NT2/D1 (cell line): ENCODE measurements around the gene STRN.
"Not testable (repeated sequence)": the region's sequence is repeated elsewhere in the genome, so short reads cannot be mapped to it uniquely, and the experiment has no call there.

Experiments
- SUZ12 ChIP-seq: IDR thresholded peaks from 2 replicates; pipeline ENCODE4 v1.6.1; 2011; ENCODE audit not compliant: insufficient read length, insufficient read depth; ENCODE audit errors: extremely low read depth
- YY1 ChIP-seq: IDR thresholded peaks from 2 replicates; pipeline ENCODE4 v1.6.1; 2011; ENCODE audit not compliant: insufficient read length, insufficient read depth
- ZNF274 ChIP-seq: IDR thresholded peaks from 2 replicates; pipeline ENCODE4 v1.6.1; 2011; ENCODE audit warnings: mild to moderate bottlenecking, low read depth, low read length

DNA sequence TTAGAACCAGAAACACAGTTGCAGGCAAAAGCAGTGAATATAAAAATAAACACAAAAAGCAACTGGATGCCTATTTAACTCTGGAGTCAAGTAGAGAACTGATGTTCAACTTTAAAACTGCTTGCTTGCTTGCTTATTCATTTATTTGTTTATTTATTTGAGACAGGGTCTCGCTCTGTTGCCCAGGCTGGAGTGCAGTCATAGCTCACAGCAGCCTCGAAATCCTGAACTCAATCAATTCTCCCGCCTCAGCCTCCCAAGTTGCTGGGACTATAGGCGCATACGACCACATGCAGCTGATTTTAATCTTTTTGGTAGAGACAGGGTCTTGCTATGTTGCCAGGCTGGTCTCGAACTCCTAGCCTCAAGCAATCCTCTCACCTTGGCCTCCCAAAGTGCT lies 34.6 kb downstream of the STRN start:
- TF ChIP-seq YY1, ZNF274, SUZ12: not testable (repeated sequence)
